A549 (cell line): ENCODE measurements around the gene SULF2. TPM values are rescaled to one million over a fixed set of nuclear protein-coding genes. Genes with fewer than 3 reads are reported as not detected.

Source experiments
- ATAC-seq, 2 experiments: fragments of 200-7000 bp in 1 of 2; fragments of >200 bp in 1 of 2; cut with Nextera tagmentation in 1 of 2; cut with Tn5 transposase in 1 of 2; 3 replicates each; pipeline versions ENCODE4 v1.8.0 to v1.9.1; 2018 to 2020; ENCODE audit warnings: mild to moderate bottlenecking in 1 of 2, moderate library complexity in 1 of 2
- CTCF ChIA-PET: fragments of 300-600 bp; sonication (Branson Sonifier 250); formaldehyde crosslinking; extraction: SDS; loops from one replicate; lab custom pipeline; 2021; ENCODE audit warnings: antibody characterized with exemption, inconsistent platforms; lab: Yijun Ruan, JAX
- POLR2A ChIA-PET: fragments of 350-600 bp; formaldehyde crosslinking; extraction: SDS; loops from one replicate; lab custom pipeline; 2021; ENCODE audit warnings: antibody characterized with exemption, inconsistent platforms; lab: Yijun Ruan, JAX
- DNase-seq, 2 experiments: peaks; one replicate each; pipeline versions ENCODE4 v3.0.0 to v3.0.0-alpha.2; 2011 to 2016; ENCODE audit warnings: low read depth in 1 of 2, low spot score in 1 of 2
- FAIRE-seq: peaks from 2 replicates; lab custom pipeline; 2011; peaks lifted over from hg19 to GRCh38; lab: Jason Lieb, UNC
- H3K27ac ChIP-seq, 2 experiments: fragments of >200 bp; sonication (Bioruptor Twin); formaldehyde crosslinking; 3 replicates each; pipeline ENCODE4 v1.5.1; 2016 to 2017
- H3K4me1 ChIP-seq: fragments of >200 bp; sonication (Bioruptor Twin); formaldehyde crosslinking; 3 replicates; pipeline ENCODE4 v1.6.1; 2016
- H3K4me2 ChIP-seq: fragments of >200 bp; sonication (Bioruptor Twin); formaldehyde crosslinking; 3 replicates; pipeline ENCODE4 v1.6.1; 2016
- H3K4me3 ChIP-seq: fragments of >200 bp; sonication (Bioruptor Twin); formaldehyde crosslinking; 3 replicates; pipeline ENCODE4 v1.5.1; 2016
- H3K9me3 ChIP-seq: fragments of >200 bp; sonication (Bioruptor Twin); formaldehyde crosslinking; 3 replicates; pipeline ENCODE4 v1.6.1; 2016
- BCL3 ChIP-seq: fragments of >200 bp; sonication (Bioruptor Twin); formaldehyde crosslinking; IDR thresholded peaks from 3 replicates; pipeline ENCODE4 v1.6.1; 2016
- BHLHE40 ChIP-seq: IDR thresholded peaks from 2 replicates; pipeline ENCODE4 v1.6.1; 2012; ENCODE audit warnings: low read depth, low read length, inconsistent platforms
- CBX2 ChIP-seq: fragments of 200-600 bp; sonication (generic); IDR thresholded peaks from 2 replicates; pipeline ENCODE4 v1.6.1; 2016; ENCODE audit warnings: low read depth, mild to moderate bottlenecking, borderline replicate concordance
- CBX8 ChIP-seq: fragments of 200-600 bp; sonication (generic); IDR thresholded peaks from 2 replicates; pipeline ENCODE4 v1.6.1; 2016
- CEBPB ChIP-seq, 2 experiments: fragments of >200 bp in 1 of 2; sonication (Bioruptor Twin) in 1 of 2; formaldehyde crosslinking in 1 of 2; IDR thresholded peaks; 2 replicates each; pipeline ENCODE4 v1.6.1; 2012 to 2016
- CHD2 ChIP-seq: fragments of 150-350 bp; IDR thresholded peaks from 2 replicates; pipeline ENCODE4 v1.6.1; 2014; ENCODE audit warnings: low read length; ENCODE audit not compliant: partially characterized antibody
- CHD4 ChIP-seq: fragments of 200-600 bp; sonication (generic); IDR thresholded peaks from 2 replicates; pipeline ENCODE4 v1.6.1; 2016; ENCODE audit warnings: antibody characterized with exemption, mild to moderate bottlenecking, borderline replicate concordance
- EHMT2 ChIP-seq: fragments of 200-600 bp; sonication (generic); IDR thresholded peaks from 2 replicates; pipeline ENCODE4 v1.6.1; 2016; ENCODE audit warnings: antibody characterized with exemption, low read depth, mild to moderate bottlenecking, moderate library complexity
- EP300 ChIP-seq, 2 experiments: fragments of >200 bp; sonication (Bioruptor Twin); formaldehyde crosslinking; IDR thresholded peaks; 2 replicates in 1 of 2; 3 replicates in 1 of 2; pipeline ENCODE4 v1.6.1; 2016 to 2017
- GATA3 ChIP-seq: IDR thresholded peaks from 2 replicates; pipeline ENCODE4 v1.6.1; 2012; ENCODE audit warnings: borderline replicate concordance
- HDAC2 ChIP-seq: fragments of 200-600 bp; sonication (generic); IDR thresholded peaks from 2 replicates; pipeline ENCODE4 v1.6.1; 2016
- HOXB5 ChIP-seq: fragments of 250-450 bp; sonication (Bioruptor Pico); IDR thresholded peaks from 2 replicates; pipeline ENCODE4 v1.5.0; 2020; ENCODE audit warnings: mild to moderate bottlenecking, moderate library complexity
- KDM5A ChIP-seq: fragments of 200-600 bp; sonication (generic); IDR thresholded peaks from 2 replicates; pipeline ENCODE4 v1.6.1; 2016; ENCODE audit warnings: antibody characterized with exemption, mild to moderate bottlenecking
- MAX ChIP-seq: IDR thresholded peaks from 2 replicates; pipeline ENCODE4 v1.6.1; 2012
- NPAS2 ChIP-seq: fragments of 250-450 bp; sonication (Bioruptor Pico); IDR thresholded peaks from 2 replicates; pipeline ENCODE4 v1.8.0; 2022; ENCODE audit warnings: mild to moderate bottlenecking, moderate library complexity, borderline replicate concordance
- PHF8 ChIP-seq: fragments of 200-600 bp; sonication (generic); IDR thresholded peaks from 2 replicates; pipeline ENCODE4 v1.6.1; 2016; ENCODE audit warnings: low read depth, mild to moderate bottlenecking, antibody characterized with exemption, moderate library complexity, borderline replicate concordance
- RFX5 ChIP-seq: fragments of 450-650 bp; IDR thresholded peaks from 2 replicates; pipeline ENCODE4 v1.7.1; 2014; ENCODE audit warnings: antibody characterized with exemption, mild to moderate bottlenecking, moderate library complexity
- SMC3 ChIP-seq: fragments of >200 bp; sonication (Bioruptor Twin); formaldehyde crosslinking; IDR thresholded peaks from 3 replicates; pipeline ENCODE4 v1.6.1; 2018; ENCODE audit warnings: inconsistent platforms
- TP53 ChIP-seq: fragments of 250-450 bp; sonication (Bioruptor Pico); IDR thresholded peaks from 2 replicates; pipeline ENCODE4 v1.5.0; 2021; ENCODE audit warnings: mild to moderate bottlenecking, moderate library complexity
- ZC3H11A ChIP-seq: fragments of 450-650 bp; IDR thresholded peaks from 2 replicates; pipeline ENCODE4 v1.6.1; 2014; ENCODE audit warnings: antibody characterized with exemption, mild to moderate bottlenecking
- ZFP36 ChIP-seq: fragments of 450-650 bp; IDR thresholded peaks from 2 replicates; pipeline ENCODE4 v1.6.1; 2014; ENCODE audit warnings: borderline replicate concordance; ENCODE audit not compliant: partially characterized antibody
- WGBS: methylation state at CpG from one replicate; pipeline ENCODE4 v1.1.6; 2017; ENCODE audit errors: missing lambda C conversion rate; 5-methylcytosine and 5-hydroxymethylcytosine counted together
- polyA plus RNA-seq, 4 experiments: library from polyadenylated mRNA; depleted of rRNA in 3 of 4; stranded (reverse); fragments of >200 nt; fragmentation: RNase III in 1 of 4; extraction: RNeasy Plus Mini Kit Qiagen cat#74134 plus additional on column Dnase treatment in 1 of 4; gene quantifications; 2 replicates in 3 of 4; 3 replicates in 1 of 4; pipeline ENCODE4 v1.2.3, GENCODE V29; 2011 to 2017
- TF ChIP-seq, protein P1 (sequence below): IDR thresholded peaks from 2 replicates; pipeline ENCODE4 v1.6.1; 2012; ENCODE audit warnings: low read depth, borderline replicate concordance
- TF ChIP-seq, protein P2 (sequence below): fragments of 150-350 bp; IDR thresholded peaks from 2 replicates; pipeline ENCODE4 v1.6.1; 2014; ENCODE audit warnings: low read depth, mild to moderate bottlenecking, low read length
- TF ChIP-seq, protein P3 (sequence below): IDR thresholded peaks from 2 replicates; pipeline ENCODE4 v1.6.1; 2012

Gene SULF2
- polyA plus RNA-seq, 2 of the 4 experiments (the other 2 are of a cell fraction), result 5.8 to 16.8 TPM

DNA sequence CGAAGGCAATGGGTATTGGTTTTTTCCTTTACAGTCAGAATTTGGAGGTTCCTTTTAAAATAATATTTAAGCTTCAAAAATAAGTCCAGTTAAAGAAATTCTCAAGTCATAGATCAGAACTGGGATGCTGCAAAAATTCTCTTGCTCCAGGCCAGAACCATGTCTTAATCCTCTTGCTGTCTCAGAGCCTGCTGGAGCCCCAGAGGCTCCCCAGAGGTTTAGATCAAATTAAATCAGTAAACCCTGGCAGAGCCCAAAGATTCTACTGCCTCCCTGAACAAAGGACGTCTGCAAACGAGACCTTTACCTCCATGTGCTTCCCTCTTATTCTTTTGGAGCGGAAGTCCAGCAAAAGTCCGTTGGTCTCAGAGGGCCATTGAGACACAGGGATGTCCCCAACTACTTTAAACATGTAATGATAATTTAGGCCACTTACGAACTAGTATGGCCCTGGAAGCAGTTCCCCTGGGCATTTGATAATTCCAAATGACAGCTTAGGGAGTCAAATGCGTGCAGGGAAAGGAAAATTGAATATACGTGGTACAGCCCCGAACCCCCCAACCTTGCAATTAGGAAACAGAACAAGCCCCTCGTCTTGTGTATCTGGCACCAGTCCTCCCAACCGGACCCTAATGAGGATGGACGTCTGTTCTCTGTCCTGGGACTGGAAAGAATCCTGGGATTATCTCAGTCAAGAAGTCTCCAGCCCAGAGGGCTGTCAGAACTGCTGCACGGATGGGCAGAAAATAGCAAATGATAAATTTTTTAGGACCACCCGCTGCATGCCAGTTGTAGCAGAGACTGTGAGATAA lies 31.5 kb downstream of the SULF2 start:
- ATAC-seq (no peak), DNase-seq (no peak), FAIRE-seq (no peak)
- no peak overlapping the region for H3K4me2 ChIP-seq
- CTCF ChIA-PET, result interaction anchor here (1.2 to 1.9 kb wide), 2 partner anchors 29 to 76 kb away, joined by 3 to 5 read pairs; no protein-coding TSS in a partner anchor
- no peak for TF ChIP-seq HDAC2
- no peak for TF ChIP-seq RFX5
- no peak for TF ChIP-seq KDM5A
- WGBS, result 59% methylated on average over 14 of the region's 14 CpGs
- H3K27ac ChIP-seq, result no peak overlapping the region
- H3K4me1 ChIP-seq, result no peaks in the 10 kb centered on the region
- H3K9me3 ChIP-seq, result no peaks in the 10 kb centered on the region
- POLR2A ChIA-PET, result no interaction called here
- no peak overlapping the region for H3K4me3 ChIP-seq

DNA sequence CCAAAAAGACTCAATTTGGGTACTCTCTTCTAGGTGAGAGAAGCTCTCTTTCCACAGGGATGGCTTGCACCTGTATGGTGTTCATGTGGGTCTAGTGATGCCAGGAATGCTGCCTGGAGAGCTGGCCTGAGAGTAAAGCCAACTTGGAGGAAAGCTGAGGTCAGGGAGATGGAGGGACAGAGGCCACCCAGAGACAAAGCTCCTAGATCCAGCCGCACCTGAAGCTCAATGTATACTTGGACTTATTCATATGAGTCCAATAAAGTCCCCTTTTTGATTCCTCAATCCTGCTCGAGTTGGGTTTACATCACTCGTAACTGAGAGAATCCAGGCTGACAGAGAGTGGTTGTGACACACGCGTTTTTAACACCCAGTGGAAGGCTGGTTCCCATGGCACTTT lies 33.8 kb downstream of the SULF2 start:
- WGBS, result 68% methylated on average over 5 of the region's 5 CpGs
- ATAC-seq, result no peak
- H3K4me1 ChIP-seq, result no peaks in the 10 kb centered on the region
- FAIRE-seq, result no peak
- no peak overlapping the region for H3K4me2 ChIP-seq
- no peak overlapping the region for H3K4me3 ChIP-seq
- H3K27ac ChIP-seq, result no peak overlapping the region
- ChIA-PET POLR2A (interaction anchor here (0.6 kb wide), 1 partner anchor 264 kb away, joined by 3 read pairs; no protein-coding TSS in a partner anchor), CTCF (interaction anchor here (0.8 to 1.3 kb wide), 3 partner anchors 9 to 869 kb away, joined by 3 to 5 read pairs (median 4); no protein-coding TSS in a partner anchor)
- no peak for TF ChIP-seq EHMT2
- TF ChIP-seq RFX5, result no peak
- no peak for TF ChIP-seq EP300 (IDR thresholded peaks at IDR 0.05)
- no peak for TF ChIP-seq CBX2
- no peak for TF ChIP-seq ZFP36
- TF ChIP-seq GATA3, result no peak
- no peak for TF ChIP-seq SMC3
- TF ChIP-seq BCL3, result no peak
- TF ChIP-seq, protein P1, sequence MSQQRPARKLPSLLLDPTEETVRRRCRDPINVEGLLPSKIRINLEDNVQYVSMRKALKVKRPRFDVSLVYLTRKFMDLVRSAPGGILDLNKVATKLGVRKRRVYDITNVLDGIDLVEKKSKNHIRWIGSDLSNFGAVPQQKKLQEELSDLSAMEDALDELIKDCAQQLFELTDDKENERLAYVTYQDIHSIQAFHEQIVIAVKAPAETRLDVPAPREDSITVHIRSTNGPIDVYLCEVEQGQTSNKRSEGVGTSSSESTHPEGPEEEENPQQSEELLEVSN, result no peak
- TF ChIP-seq, protein P2, sequence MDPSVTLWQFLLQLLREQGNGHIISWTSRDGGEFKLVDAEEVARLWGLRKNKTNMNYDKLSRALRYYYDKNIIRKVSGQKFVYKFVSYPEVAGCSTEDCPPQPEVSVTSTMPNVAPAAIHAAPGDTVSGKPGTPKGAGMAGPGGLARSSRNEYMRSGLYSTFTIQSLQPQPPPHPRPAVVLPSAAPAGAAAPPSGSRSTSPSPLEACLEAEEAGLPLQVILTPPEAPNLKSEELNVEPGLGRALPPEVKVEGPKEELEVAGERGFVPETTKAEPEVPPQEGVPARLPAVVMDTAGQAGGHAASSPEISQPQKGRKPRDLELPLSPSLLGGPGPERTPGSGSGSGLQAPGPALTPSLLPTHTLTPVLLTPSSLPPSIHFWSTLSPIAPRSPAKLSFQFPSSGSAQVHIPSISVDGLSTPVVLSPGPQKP, result no peak
- TF ChIP-seq ZC3H11A, result no peak
- DNase-seq, result no peak
- no peaks in the 10 kb centered on the region for H3K9me3 ChIP-seq

- DNase-seq (no peak), FAIRE-seq (no peak), ATAC-seq (no peak)
- H3K4me1 ChIP-seq, result no peaks in the 10 kb centered on the region
- CTCF ChIA-PET, result interaction anchor here (0.9 to 2.0 kb wide), 5 partner anchors 9 to 871 kb away, joined by 3 to 6 read pairs (median 4); no protein-coding TSS in a partner anchor
- no peak overlapping the region for H3K4me3 ChIP-seq
- H3K4me2 ChIP-seq, result no peak overlapping the region
- H3K9me3 ChIP-seq, result no peaks in the 10 kb centered on the region
- 59% methylated on average over 4 of the region's 4 CpGs for WGBS
- no peak overlapping the region for H3K27ac ChIP-seq
- POLR2A ChIA-PET, result no interaction called here
- TF ChIP-seq BHLHE40 (no peak), CEBPB (IDR thresholded peaks at IDR 0.05) (no peak), EP300 (IDR thresholded peaks at IDR 0.05) (no peak), NPAS2 (CRISPR knock-in tag) (no peak), BCL3 (no peak), GATA3 (no peak), MAX (no peak), HOXB5 (no peak), CBX8 (no peak), TP53 (CRISPR knock-in tag) (no peak), CHD2 (no peak), PHF8 (no peak), CHD4 (no peak)
- TF ChIP-seq, protein P3, sequence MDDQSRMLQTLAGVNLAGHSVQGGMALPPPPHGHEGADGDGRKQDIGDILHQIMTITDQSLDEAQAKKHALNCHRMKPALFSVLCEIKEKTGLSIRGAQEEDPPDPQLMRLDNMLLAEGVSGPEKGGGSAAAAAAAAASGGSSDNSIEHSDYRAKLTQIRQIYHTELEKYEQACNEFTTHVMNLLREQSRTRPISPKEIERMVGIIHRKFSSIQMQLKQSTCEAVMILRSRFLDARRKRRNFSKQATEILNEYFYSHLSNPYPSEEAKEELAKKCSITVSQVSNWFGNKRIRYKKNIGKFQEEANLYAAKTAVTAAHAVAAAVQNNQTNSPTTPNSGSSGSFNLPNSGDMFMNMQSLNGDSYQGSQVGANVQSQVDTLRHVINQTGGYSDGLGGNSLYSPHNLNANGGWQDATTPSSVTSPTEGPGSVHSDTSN, result no peak
Measured at GRCh38 chr20:47749339-47749738, 35.9 kb downstream of the SULF2 start.
